ENCODE results near the gene TANGO2. TPM values are rescaled to one million over a fixed set of nuclear protein-coding genes. Genes with fewer than 3 reads are reported as not detected.

TANGO2 gene
- total RNA-seq, 1 experiment from 2014 or later, result 17.0 TPM

DNA sequence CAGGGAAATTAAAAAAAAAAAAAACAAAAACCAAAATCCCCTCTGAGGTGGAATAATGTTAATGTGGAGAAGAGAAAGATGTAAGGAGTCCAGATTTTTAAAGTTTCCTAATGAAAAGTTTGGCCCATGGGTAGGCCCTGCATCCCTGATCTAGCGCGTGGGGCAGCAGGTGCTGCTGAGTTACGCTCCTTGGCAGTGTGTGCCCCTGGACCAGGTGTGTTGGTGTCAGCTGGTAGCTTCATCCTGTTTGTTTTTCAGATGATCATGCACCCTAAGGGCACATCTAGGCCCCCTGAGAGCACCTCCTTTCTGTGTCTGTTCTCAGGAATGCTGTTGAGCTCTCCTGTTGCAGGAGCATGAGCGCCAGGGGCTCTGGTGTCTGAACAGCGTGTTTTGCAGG, 65.9 kb downstream of the TANGO2 start:
- intact Hi-C loops (cut with micrococcal nuclease), result loop anchor here (10.0 kb wide), 1 partner anchor 102 kb away; no protein-coding TSS in a partner anchor

More for the DNA sequence above, 65.9 kb downstream of the TANGO2 start:
- TF ChIP-seq REST (IDR thresholded peaks at IDR 0.05; ENCODE audit: low read depth) (no peak), SIN3A (IDR thresholded peaks at IDR 0.05; ENCODE audit: low read depth) (no peak), FOSL1 (IDR thresholded peaks at IDR 0.05; ENCODE audit: low read depth) (no peak), SRF (IDR thresholded peaks at IDR 0.05; ENCODE audit: low read depth) (no peak), ZFX (IDR thresholded peaks at IDR 0.05) (no peak), ZBTB33 (IDR thresholded peaks at IDR 0.05; ENCODE audit: extremely low read depth, insufficient replicate concordance, low read length) (no peak), EZH2phosphoT487 (IDR thresholded peaks at IDR 0.05; ENCODE audit: borderline replicate concordance) (no peak), CTCF (IDR thresholded peaks at IDR 0.05 in 2 of 3, conservative IDR thresholded peaks at IDR 0.05 in 1 of 3; ENCODE audit: borderline replicate concordance in 1 of 3, insufficient read depth in 1 of 3, low read depth in 2 of 3, low read length in 2 of 3) (no peak), POLR2AphosphoS5 (IDR thresholded peaks at IDR 0.05; ENCODE audit: low read depth, low read length) (no peak), JUND (IDR thresholded peaks at IDR 0.05) (no peak), TCF7L2 (IDR thresholded peaks at IDR 0.05; ENCODE audit: borderline replicate concordance, extremely low read depth, insufficient read depth, insufficient read length) (no peak)
- TF ChIP-seq, protein P1, sequence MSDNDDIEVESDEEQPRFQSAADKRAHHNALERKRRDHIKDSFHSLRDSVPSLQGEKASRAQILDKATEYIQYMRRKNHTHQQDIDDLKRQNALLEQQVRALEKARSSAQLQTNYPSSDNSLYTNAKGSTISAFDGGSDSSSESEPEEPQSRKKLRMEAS (IDR thresholded peaks at IDR 0.05), result no peak
- Histone ChIP-seq H3K9me3 (ENCODE audit: control insufficient read depth in 1 of 2, insufficient read depth in 1 of 2, low read depth in 1 of 2, low read length in 2 of 2) (no peaks in the 10 kb centered on the region), H3K4me3 (replicated peaks in 1 of 2; ENCODE audit: low read depth in 1 of 2, low read length in 2 of 2) (no peak overlapping the region), H3K9me2 (ENCODE audit: insufficient read depth) (no peaks in the 10 kb centered on the region), H3K9ac (ENCODE audit: low read length) (no peak overlapping the region), H3K79me2 (ENCODE audit: insufficient read depth, low read length) (peaks cover 91% of the 10 kb centered on the region), H3K36me3 (ENCODE audit: control insufficient read depth in 1 of 2, insufficient read depth in 2 of 2, low read length in 2 of 2) (peaks cover 60 to 70% of the 10 kb centered on the region in 2 experiments), H3K4me2 (ENCODE audit: low read length) (no peak overlapping the region), H3K27me3 (ENCODE audit: insufficient read depth, low read length) (no peaks in the 10 kb centered on the region), H3K4me1 (ENCODE audit: control insufficient read depth in 1 of 2, insufficient read depth in 2 of 2, low read length in 2 of 2) (peaks cover 4 to 15% of the 10 kb centered on the region in 2 experiments; a peak in 2 of 4 replicates), H4K20me1 (ENCODE audit: insufficient read depth) (peaks cover 11% of the 10 kb centered on the region; the same call in 1 of the 2 replicates), H3K27ac (ENCODE audit: low read depth, low read length) (no peak overlapping the region), H2AFZ (ENCODE audit: low read depth, low read length, poor library complexity, severe bottlenecking) (no peak overlapping the region)
- DNase-seq (ENCODE audit: low read depth, low spot score) (no peak), ATAC-seq (no peak)
- no TSS peak for BruUV-seq (replicated peaks)
- ChIA-PET CTCF (no interaction called here), POLR2A (no interaction called here), RAD21 (ENCODE audit: low non-redundant PET in 1 of 2, low total read pairs in 2 of 2, uncharacterized antibody in 2 of 2, unreplicated experiment in 2 of 2) (no interaction called here)

Data from HCT116 (cell line).